Liver (tissue), 9 donors: ENCODE measurements around the gene AEBP1. TPM values are rescaled to one million over a fixed set of nuclear protein-coding genes. Genes with fewer than 3 reads are reported as not detected.

Experiments used
- DNase-seq: peaks from one replicate; pipeline ENCODE4 v3.0.0-alpha.2; 2017; ENCODE audit warnings: low spot score
- H3K27ac ChIP-seq, 2 donors: one replicate each; pipeline ENCODE4 v1.7.0; 2013; ENCODE audit warnings: inconsistent platforms in 2 of 2, low read length in 2 of 2, control low read depth in 1 of 2, low read depth in 1 of 2, mild to moderate bottlenecking in 1 of 2
- H3K27me3 ChIP-seq, 4 donors: one replicate each; pipeline versions ENCODE4 v1.6.1 to v1.7.0; 2013; ENCODE audit warnings: low read length in 3 of 4, inconsistent platforms in 1 of 4, mild to moderate bottlenecking in 1 of 4, moderate library complexity in 1 of 4; ENCODE audit not compliant: control insufficient read depth in 4 of 4, insufficient read depth in 4 of 4
- H3K36me3 ChIP-seq, 4 donors: one replicate each; pipeline versions ENCODE4 v1.6.1 to v1.7.0; 2013; ENCODE audit warnings: low read length in 3 of 4, mild to moderate bottlenecking in 3 of 4, low read depth in 1 of 4, moderate library complexity in 1 of 4; ENCODE audit not compliant: control insufficient read depth in 4 of 4, insufficient read depth in 3 of 4
- H3K4me1 ChIP-seq, 4 donors: one replicate each; pipeline versions ENCODE4 v1.6.1 to v1.7.0; 2013; ENCODE audit warnings: low read length in 3 of 4, mild to moderate bottlenecking in 3 of 4, moderate library complexity in 1 of 4; ENCODE audit not compliant: control insufficient read depth in 4 of 4, insufficient read depth in 4 of 4
- H3K4me3 ChIP-seq, 3 donors: one replicate each; pipeline versions ENCODE4 v1.6.1 to v1.7.0; 2013; ENCODE audit warnings: low read length in 3 of 3, control low read depth in 1 of 3, low read depth in 1 of 3, mild to moderate bottlenecking in 1 of 3
- H3K9ac ChIP-seq, 2 donors: one replicate each; pipeline ENCODE4 v1.7.0; 2013; ENCODE audit warnings: low read length in 2 of 2, mild to moderate bottlenecking in 2 of 2, moderate library complexity in 2 of 2, control low read depth in 1 of 2, low read depth in 1 of 2
- H3K9me3 ChIP-seq, 4 donors: one replicate each; pipeline versions ENCODE4 v1.6.1 to v1.7.0; 2013; ENCODE audit warnings: low read length in 3 of 4; ENCODE audit not compliant: control insufficient read depth in 4 of 4
- FOXA1 ChIP-seq: IDR thresholded peaks from 2 replicates; pipeline ENCODE4 v1.6.1; 2016; ENCODE audit warnings: antibody characterized with exemption
- FOXA2 ChIP-seq: IDR thresholded peaks from 2 replicates; pipeline ENCODE4 v1.6.1; 2016; ENCODE audit warnings: antibody characterized with exemption
- GABPA ChIP-seq, 2 donors: IDR thresholded peaks in 1 of 2; conservative IDR thresholded peaks in 1 of 2; 2 replicates each; pipeline ENCODE4 v1.6.1; 2016; ENCODE audit warnings: antibody characterized with exemption in 2 of 2, mild to moderate bottlenecking in 1 of 2, moderate library complexity in 1 of 2
- HNF4A ChIP-seq, 2 donors: conservative IDR thresholded peaks; 2 replicates each; pipeline ENCODE4 v1.6.1; 2016; ENCODE audit warnings: antibody characterized with exemption in 2 of 2, mild to moderate bottlenecking in 2 of 2
- HNF4G ChIP-seq: IDR thresholded peaks from 2 replicates; pipeline ENCODE4 v1.6.1; 2016; ENCODE audit warnings: antibody characterized with exemption
- JUND ChIP-seq, 2 donors: IDR thresholded peaks; 2 replicates each; pipeline ENCODE4 v1.6.1; 2016; ENCODE audit warnings: antibody characterized with exemption in 2 of 2
- MAX ChIP-seq: IDR thresholded peaks from 2 replicates; pipeline ENCODE4 v1.6.1; 2016; ENCODE audit warnings: antibody characterized with exemption
- REST ChIP-seq: IDR thresholded peaks from 2 replicates; pipeline ENCODE4 v1.6.1; 2016; ENCODE audit warnings: antibody characterized with exemption, mild to moderate bottlenecking
- RXRA ChIP-seq, 2 donors: IDR thresholded peaks; 2 replicates each; pipeline ENCODE4 v1.6.1; 2017 to 2018; ENCODE audit warnings: antibody characterized with exemption in 2 of 2, mild to moderate bottlenecking in 1 of 2
- SP1 ChIP-seq: IDR thresholded peaks from 2 replicates; pipeline ENCODE4 v1.6.1; 2018; ENCODE audit warnings: antibody characterized with exemption, mild to moderate bottlenecking
- ZBTB33 ChIP-seq: IDR thresholded peaks from 2 replicates; pipeline ENCODE4 v1.6.1; 2016; ENCODE audit warnings: antibody characterized with exemption
- WGBS: extraction: QIAGEN DNeasy Blood & Tissue Kit; methylation state at CpG from one replicate; pipeline ENCODE4 v1.1.7; 2013; 5-methylcytosine and 5-hydroxymethylcytosine counted together
- polyA plus RNA-seq, 2 donors: library from polyadenylated mRNA; stranded (reverse) in 1 of 2; unstranded in 1 of 2; fragments of 200-250 nt in 1 of 2; fragments of >200 nt in 1 of 2; fragmentation: Nextera tagmentation in 1 of 2; extraction: Ambion mirVana in 1 of 2; gene quantifications; one replicate each; pipeline versions ENCODE4 v1.2.1 to v1.2.3, GENCODE V29; 2013 to 2015
- total RNA-seq, 2 donors: library from RNA; depleted of rRNA; stranded (reverse); fragments of >200 nt; gene quantifications; one replicate each; pipeline ENCODE4 v1.2.3, GENCODE V29; 2014
- TF ChIP-seq, protein P1 (sequence below): fragments of 150-350 bp; IDR thresholded peaks from 2 replicates; pipeline ENCODE4 v1.5.1; 2017; ENCODE audit warnings: improper control_type of control experiment, low read depth, low read length; ENCODE audit not compliant: missing input control
- donor health status: healthy.
- donor health status: healthy.
- donor health status: healthy.
- donor health status: healthy.
- donor health status: healthy.

Gene AEBP1
- 10 to 100 TPM in 1 of 2 donors, 1 to 10 TPM in 1; 3.4 to 13.3 TPM for total RNA-seq
- 10 to 100 TPM in 1 of 2 donors, 1 to 10 TPM in 1; 3.8 to 11.5 TPM for polyA plus RNA-seq

GRCh38 chr7:44103923-44104859 is at the start of gene AEBP1:
TSS of gene AEBP1 (plus strand) at chr7:44104345. CDS start at chr7:44104666, 321 bp downstream.
- no peak for DNase-seq
- WGBS, result 8% methylated on average over 85 of the region's 87 CpGs
- no peak for TF ChIP-seq REST
- TF ChIP-seq, protein P1, sequence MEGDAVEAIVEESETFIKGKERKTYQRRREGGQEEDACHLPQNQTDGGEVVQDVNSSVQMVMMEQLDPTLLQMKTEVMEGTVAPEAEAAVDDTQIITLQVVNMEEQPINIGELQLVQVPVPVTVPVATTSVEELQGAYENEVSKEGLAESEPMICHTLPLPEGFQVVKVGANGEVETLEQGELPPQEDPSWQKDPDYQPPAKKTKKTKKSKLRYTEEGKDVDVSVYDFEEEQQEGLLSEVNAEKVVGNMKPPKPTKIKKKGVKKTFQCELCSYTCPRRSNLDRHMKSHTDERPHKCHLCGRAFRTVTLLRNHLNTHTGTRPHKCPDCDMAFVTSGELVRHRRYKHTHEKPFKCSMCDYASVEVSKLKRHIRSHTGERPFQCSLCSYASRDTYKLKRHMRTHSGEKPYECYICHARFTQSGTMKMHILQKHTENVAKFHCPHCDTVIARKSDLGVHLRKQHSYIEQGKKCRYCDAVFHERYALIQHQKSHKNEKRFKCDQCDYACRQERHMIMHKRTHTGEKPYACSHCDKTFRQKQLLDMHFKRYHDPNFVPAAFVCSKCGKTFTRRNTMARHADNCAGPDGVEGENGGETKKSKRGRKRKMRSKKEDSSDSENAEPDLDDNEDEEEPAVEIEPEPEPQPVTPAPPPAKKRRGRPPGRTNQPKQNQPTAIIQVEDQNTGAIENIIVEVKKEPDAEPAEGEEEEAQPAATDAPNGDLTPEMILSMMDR, result no peak
- TF ChIP-seq FOXA2, result no peak
- TF ChIP-seq SP1, result no peak
- no peak for TF ChIP-seq JUND (IDR thresholded peaks at IDR 0.05)
- TF ChIP-seq RXRA (IDR thresholded peaks at IDR 0.05), result no peak
- no peak for TF ChIP-seq MAX
- no peak for TF ChIP-seq HNF4A (conservative IDR thresholded peaks at IDR 0.05)
- TF ChIP-seq FOXA1, result no peak
- TF ChIP-seq GABPA (IDR thresholded peaks at IDR 0.05 in 1 of 2, conservative IDR thresholded peaks at IDR 0.05 in 1 of 2), result no peak
- no peak for TF ChIP-seq HNF4G
- H3K4me3 ChIP-seq, result peak within 1 kb of the TSS in 1 of 3 donors; percentile 38
- H3K9ac ChIP-seq, result no peak within 1 kb of the TSS
- H3K36me3 ChIP-seq, result no peaks in the 10 kb centered on the region
- H3K27me3 ChIP-seq, result no peaks in the 10 kb centered on the region
- peaks cover 0 to 7% (median 0%) of the 10 kb centered on the region in 4 donors for H3K4me1 ChIP-seq
- no peaks in the 10 kb centered on the region for H3K9me3 ChIP-seq
- H3K27ac ChIP-seq, result peak within 1 kb of the TSS; percentile 11 to 54

DNA sequence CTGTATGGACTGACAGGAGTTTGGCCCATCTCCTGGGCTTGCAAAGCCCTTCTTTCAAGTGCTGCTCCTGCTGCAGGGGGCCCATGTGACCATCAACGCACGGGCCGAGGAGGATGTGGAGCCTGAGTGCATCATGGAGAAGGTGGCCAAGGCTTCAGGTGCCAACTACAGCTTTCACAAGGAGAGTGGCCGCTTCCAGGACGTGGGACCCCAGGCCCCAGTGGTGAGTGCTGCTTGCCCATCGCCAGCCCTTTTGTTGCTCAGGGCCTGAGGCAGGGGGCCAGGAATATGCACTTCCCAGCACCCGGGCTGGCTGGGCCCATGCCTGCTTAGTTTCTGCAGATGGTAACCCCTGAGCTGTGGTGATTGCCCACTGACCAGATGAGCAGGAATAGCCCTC is 47.5 kb upstream of the AEBP1 start:
- Histone ChIP-seq H3K36me3 (peaks cover 18 to 67% (median 41%) of the 10 kb centered on the region in 4 donors), H3K27me3 (no peaks in the 10 kb centered on the region), H3K27ac (no peak overlapping the region), H3K4me3 (no peak overlapping the region), H3K9ac (no peak overlapping the region), H3K9me3 (no peaks in the 10 kb centered on the region), H3K4me1 (no peaks in the 10 kb centered on the region)
- TF ChIP-seq ZBTB33, result no peak
- WGBS, result 96% methylated on average over 7 of the region's 7 CpGs
- DNase-seq, result no peak
